ENCODE data around the gene HPGD. TPM values are rescaled to one million over a fixed set of nuclear protein-coding genes. Genes with fewer than 3 reads are reported as not detected.

The HPGD gene
- polyA plus RNA-seq, 1 donor (not counting 4 experiments of a cell fraction or from before 2014, with no cell fraction given) = 0.75 TPM

DNA sequence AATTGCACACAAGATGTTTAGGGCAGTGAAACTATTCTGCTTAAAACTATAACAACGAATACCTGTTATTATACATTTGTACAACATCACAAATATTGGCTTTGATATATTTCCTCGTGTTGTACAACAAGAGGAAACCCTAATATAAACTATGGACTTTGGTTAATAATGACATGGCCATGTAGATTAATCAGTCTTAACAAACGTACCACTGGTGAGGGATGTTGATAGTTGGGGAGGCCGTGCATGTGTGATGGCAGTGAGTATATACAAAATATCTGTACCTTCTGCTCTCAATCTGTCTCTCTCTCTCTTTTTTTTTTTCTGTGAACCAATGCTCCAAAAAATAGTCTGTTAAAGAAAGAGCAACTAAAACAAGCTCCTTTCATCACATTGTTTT, 22.2 kb upstream of the HPGD start:
- Histone ChIP-seq H3K27ac (ENCODE audit: control insufficient read depth, insufficient read depth, low read length) (no peak overlapping the region), H3K4me1 (ENCODE audit: control insufficient read depth, extremely low read depth, insufficient read depth, low read length) (peaks cover 6% of the 10 kb centered on the region), H3K4me2 (ENCODE audit: control insufficient read depth, extremely low read depth, insufficient read depth, low read depth, low read length) (no peak overlapping the region), H3K9me3 (ENCODE audit: control insufficient read depth, low read depth, low read length) (peaks cover 1% of the 10 kb centered on the region), H3K79me2 (ENCODE audit: control insufficient read depth, insufficient read depth, low read length) (no peaks in the 10 kb centered on the region), H2AFZ (ENCODE audit: control insufficient read depth, low read length) (no peak overlapping the region), H3K9ac (ENCODE audit: control insufficient read depth, extremely low read depth, insufficient read depth, low read length) (no peak overlapping the region), H3K4me3 (ENCODE audit: control insufficient read depth in 2 of 3, extremely low read depth in 1 of 3, insufficient read depth in 2 of 3, low read depth in 1 of 3, low read length in 3 of 3) (no peak overlapping the region), H4K20me1 (ENCODE audit: control insufficient read depth, extremely low read depth, insufficient read depth, low read length) (no peaks in the 10 kb centered on the region), H3K36me3 (ENCODE audit: control insufficient read depth in 2 of 2, extremely low read depth in 1 of 2, insufficient read depth in 2 of 2, low read length in 2 of 2) (no peaks in the 10 kb centered on the region), H3K9me1 (ENCODE audit: control insufficient read depth, extremely low read depth, insufficient read depth, low read length) (no peaks in the 10 kb centered on the region), H3K27me3 (ENCODE audit: control insufficient read depth, extremely low read depth, insufficient read depth, low read length) (no peaks in the 10 kb centered on the region)
- DNase-seq (ENCODE audit: low read depth, low spot score) (no peak), FAIRE-seq (no peak)
- TF ChIP-seq, protein P1, sequence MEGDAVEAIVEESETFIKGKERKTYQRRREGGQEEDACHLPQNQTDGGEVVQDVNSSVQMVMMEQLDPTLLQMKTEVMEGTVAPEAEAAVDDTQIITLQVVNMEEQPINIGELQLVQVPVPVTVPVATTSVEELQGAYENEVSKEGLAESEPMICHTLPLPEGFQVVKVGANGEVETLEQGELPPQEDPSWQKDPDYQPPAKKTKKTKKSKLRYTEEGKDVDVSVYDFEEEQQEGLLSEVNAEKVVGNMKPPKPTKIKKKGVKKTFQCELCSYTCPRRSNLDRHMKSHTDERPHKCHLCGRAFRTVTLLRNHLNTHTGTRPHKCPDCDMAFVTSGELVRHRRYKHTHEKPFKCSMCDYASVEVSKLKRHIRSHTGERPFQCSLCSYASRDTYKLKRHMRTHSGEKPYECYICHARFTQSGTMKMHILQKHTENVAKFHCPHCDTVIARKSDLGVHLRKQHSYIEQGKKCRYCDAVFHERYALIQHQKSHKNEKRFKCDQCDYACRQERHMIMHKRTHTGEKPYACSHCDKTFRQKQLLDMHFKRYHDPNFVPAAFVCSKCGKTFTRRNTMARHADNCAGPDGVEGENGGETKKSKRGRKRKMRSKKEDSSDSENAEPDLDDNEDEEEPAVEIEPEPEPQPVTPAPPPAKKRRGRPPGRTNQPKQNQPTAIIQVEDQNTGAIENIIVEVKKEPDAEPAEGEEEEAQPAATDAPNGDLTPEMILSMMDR (optimal IDR thresholded peaks at IDR 0.05 in 1 of 3, IDR thresholded peaks at IDR 0.05 in 1 of 3, conservative IDR thresholded peaks at IDR 0.05 in 1 of 3; ENCODE audit: extremely low read depth in 1 of 3, insufficient read depth in 2 of 3, low read length in 3 of 3) = no peak
- TF ChIP-seq EZH2 (IDR thresholded peaks at IDR 0.05; ENCODE audit: low read length) = no peak
- dilution Hi-C loops (cut with MboI; ENCODE audit: extremely low pct_ligation_motif_present, low sequenced_read_pairs) = no loop called here

DNA sequence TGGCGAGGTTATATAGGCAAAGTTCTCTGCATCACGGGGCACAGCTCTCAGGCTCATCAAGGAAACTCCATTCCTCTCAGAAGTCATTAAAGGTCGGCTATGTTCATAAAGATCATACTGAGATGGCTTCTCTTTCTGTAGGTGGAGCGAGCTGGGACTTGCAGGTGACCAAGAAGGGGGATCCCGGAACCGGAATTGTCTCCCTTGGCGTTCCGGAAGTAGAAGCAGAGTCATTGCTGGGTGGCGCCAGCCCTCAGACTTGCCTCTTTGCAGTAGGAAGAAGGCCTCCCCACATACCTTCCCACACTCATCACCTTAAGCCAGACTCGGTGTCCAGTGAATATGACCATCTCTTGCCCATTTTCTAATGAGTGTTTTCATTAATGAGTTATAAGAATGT, 17.9 kb upstream of the HPGD start:
- no peaks in the 10 kb centered on the region for H3K9me1 ChIP-seq (ENCODE audit: control insufficient read depth, extremely low read depth, insufficient read depth, low read length)
- H2AFZ ChIP-seq (ENCODE audit: control insufficient read depth, low read length) = peak overlapping the region; percentile 72
- no peaks in the 10 kb centered on the region for H3K36me3 ChIP-seq (ENCODE audit: control insufficient read depth in 2 of 2, extremely low read depth in 1 of 2, insufficient read depth in 2 of 2, low read length in 2 of 2)
- DNase-seq (ENCODE audit: low read depth, low spot score) (peak; percentile 66), FAIRE-seq (no peak)
- no peaks in the 10 kb centered on the region for H4K20me1 ChIP-seq (ENCODE audit: control insufficient read depth, extremely low read depth, insufficient read depth, low read length)
- H3K4me2 ChIP-seq (ENCODE audit: control insufficient read depth, extremely low read depth, insufficient read depth, low read depth, low read length) = no peak overlapping the region
- H3K27ac ChIP-seq (ENCODE audit: control insufficient read depth, insufficient read depth, low read length) = peak overlapping the region; percentile 77
- dilution Hi-C loops (cut with MboI; ENCODE audit: extremely low pct_ligation_motif_present, low sequenced_read_pairs) = no loop called here
- no peak overlapping the region for H3K4me3 ChIP-seq (ENCODE audit: control insufficient read depth in 2 of 3, extremely low read depth in 1 of 3, insufficient read depth in 2 of 3, low read depth in 1 of 3, low read length in 3 of 3)
- H3K9ac ChIP-seq (ENCODE audit: control insufficient read depth, extremely low read depth, insufficient read depth, low read length) = no peak overlapping the region
- TF ChIP-seq EZH2 (IDR thresholded peaks at IDR 0.05; ENCODE audit: low read length) = no peak
- TF ChIP-seq, protein P1 (optimal IDR thresholded peaks at IDR 0.05 in 1 of 3, IDR thresholded peaks at IDR 0.05 in 1 of 3, conservative IDR thresholded peaks at IDR 0.05 in 1 of 3; ENCODE audit: extremely low read depth in 1 of 3, insufficient read depth in 2 of 3, low read length in 3 of 3) = no peak
- H3K79me2 ChIP-seq (ENCODE audit: control insufficient read depth, insufficient read depth, low read length) = no peaks in the 10 kb centered on the region
- H3K4me1 ChIP-seq (ENCODE audit: control insufficient read depth, extremely low read depth, insufficient read depth, low read length) = peaks cover 26% of the 10 kb centered on the region
- no peaks in the 10 kb centered on the region for H3K9me3 ChIP-seq (ENCODE audit: control insufficient read depth, low read depth, low read length)
- H3K27me3 ChIP-seq (ENCODE audit: control insufficient read depth, extremely low read depth, insufficient read depth, low read length) = no peaks in the 10 kb centered on the region

All from keratinocyte (primary cell).